IMR-90 (cell line): ENCODE results near the gene ANK2. TPM values are rescaled to one million over a fixed set of nuclear protein-coding genes. Genes with fewer than 3 reads are reported as not detected.

ENCODE experiments used
- ATAC-seq: fragments of 200-7000 bp; cut with Tn5 transposase; 2 replicates; pipeline ENCODE4 v1.9.1; 2020; ENCODE audit warnings: low read depth, mild to moderate bottlenecking, moderate library complexity
- BruUV-seq: library from RNA; stranded (reverse); fragments of 400-500 nt; replicated peaks from 2 replicates; lab custom pipeline; 2021; lab: Mats Ljungman, UMichigan
- CTCF ChIA-PET: fragments of 300-600 bp; formaldehyde crosslinking; extraction: SDS; loops from one replicate; lab custom pipeline; 2021; ENCODE audit warnings: antibody characterized with exemption; lab: Yijun Ruan, JAX
- POLR2A ChIA-PET: fragments of 300-600 bp; sonication (Branson Sonifier 250); formaldehyde crosslinking; loops from one replicate; lab custom pipeline; 2022; ENCODE audit warnings: antibody characterized with exemption; ENCODE audit not compliant: unreplicated experiment; lab: Charles Lee
- DNase-seq: peaks from one replicate; pipeline ENCODE4 v3.0.0; 2013
- H2AFZ ChIP-seq: replicated peaks from 2 replicates; pipeline ENCODE3; 2013; ENCODE audit warnings: low read length, mild to moderate bottlenecking; ENCODE audit not compliant: poor library complexity
- H2AK5ac ChIP-seq: 2 replicates; pipeline ENCODE4 v1.6.1; 2013; ENCODE audit warnings: low read depth, low read length, inconsistent platforms
- H2AK9ac ChIP-seq: replicated peaks from 2 replicates; pipeline ENCODE3; 2013; ENCODE audit warnings: mild to moderate bottlenecking, low read depth, low read length, moderate library complexity; ENCODE audit not compliant: poor library complexity
- H2BK120ac ChIP-seq: 2 replicates; pipeline ENCODE4 v1.6.1; 2013; ENCODE audit warnings: low read depth, low read length, inconsistent platforms
- H2BK15ac ChIP-seq: 3 replicates; pipeline ENCODE4 v1.6.1; 2013; ENCODE audit warnings: low read depth, low read length, inconsistent platforms
- H2BK20ac ChIP-seq: 2 replicates; pipeline ENCODE4 v1.6.1; 2013; ENCODE audit warnings: low read depth, mild to moderate bottlenecking, inconsistent platforms, low read length, moderate library complexity
- H2BK5ac ChIP-seq: 2 replicates; pipeline ENCODE4 v1.6.1; 2013; ENCODE audit warnings: mild to moderate bottlenecking, low read depth, low read length, inconsistent platforms; ENCODE audit not compliant: poor library complexity, severe bottlenecking
- H3K14ac ChIP-seq: replicated peaks from 2 replicates; pipeline ENCODE4 v1.6.1; 2013; ENCODE audit warnings: low read depth, low read length, inconsistent platforms
- H3K18ac ChIP-seq: 2 replicates; pipeline ENCODE4 v1.6.1; 2013; ENCODE audit warnings: low read depth, low read length, control low read depth
- H3K23ac ChIP-seq: 2 replicates; pipeline ENCODE4 v1.6.1; 2013; ENCODE audit warnings: low read depth, low read length, inconsistent platforms
- H3K27ac ChIP-seq: 2 replicates; pipeline ENCODE4 v1.5.1; 2013; ENCODE audit warnings: mild to moderate bottlenecking, control low read depth, low read length; ENCODE audit not compliant: insufficient read depth
- H3K27me3 ChIP-seq: 2 replicates; pipeline ENCODE4 v1.6.1; 2013; ENCODE audit warnings: low read length; ENCODE audit not compliant: control insufficient read depth, insufficient read depth
- H3K36me3 ChIP-seq: 2 replicates; pipeline ENCODE4 v1.6.1; 2013; ENCODE audit warnings: low read length, mixed read lengths; ENCODE audit not compliant: control insufficient read depth, insufficient read depth
- H3K4ac ChIP-seq: 2 replicates; pipeline ENCODE4 v1.6.1; 2013; ENCODE audit warnings: low read depth, low read length, inconsistent platforms
- H3K4me1 ChIP-seq: 2 replicates; pipeline ENCODE4 v1.6.1; 2013; ENCODE audit warnings: low read length, mixed read lengths; ENCODE audit not compliant: control insufficient read depth, insufficient read depth
- H3K4me2 ChIP-seq: 2 replicates; pipeline ENCODE4 v1.6.1; 2013; ENCODE audit warnings: low read depth, mild to moderate bottlenecking, control low read depth, low read length, moderate library complexity
- H3K4me3 ChIP-seq: 2 replicates; pipeline ENCODE4 v1.5.1; 2013; ENCODE audit warnings: low read depth, mild to moderate bottlenecking, control low read depth, low read length, moderate library complexity; ENCODE audit not compliant: insufficient read depth
- H3K56ac ChIP-seq: 2 replicates; pipeline ENCODE4 v1.6.1; 2013; ENCODE audit warnings: low read length, inconsistent platforms; ENCODE audit not compliant: insufficient read depth; ENCODE audit errors: extremely low read depth
- H3K79me1 ChIP-seq, 2 experiments: 2 replicates each; pipeline ENCODE4 v1.6.1; 2013; ENCODE audit warnings: low read length in 2 of 2, inconsistent platforms in 1 of 2, low read depth in 1 of 2
- H3K9ac ChIP-seq: 2 replicates; pipeline ENCODE4 v1.6.1; 2013; ENCODE audit warnings: low read depth, low read length, control low read depth
- H3K9me1 ChIP-seq: 2 replicates; pipeline ENCODE4 v1.6.1; 2013; ENCODE audit warnings: low read length, inconsistent platforms; ENCODE audit not compliant: insufficient read depth
- H3K9me3 ChIP-seq: 2 replicates; pipeline ENCODE4 v1.6.1; 2013; ENCODE audit warnings: low read length; ENCODE audit not compliant: control insufficient read depth, insufficient read depth
- H4K20me1 ChIP-seq: 2 replicates; pipeline ENCODE4 v1.6.1; 2013; ENCODE audit warnings: low read length, inconsistent platforms; ENCODE audit not compliant: insufficient read depth
- H4K5ac ChIP-seq: 2 replicates; pipeline ENCODE4 v1.6.1; 2013; ENCODE audit warnings: mild to moderate bottlenecking, low read depth, low read length, control low read depth
- H4K8ac ChIP-seq, 2 experiments: 2 replicates each; pipeline ENCODE4 v1.6.1; 2013; ENCODE audit warnings: low read depth in 2 of 2, low read length in 2 of 2, control low read depth in 1 of 2, inconsistent platforms in 1 of 2
- H4K91ac ChIP-seq: 2 replicates; pipeline ENCODE4 v1.6.1; 2013; ENCODE audit warnings: low read depth, low read length, inconsistent platforms; ENCODE audit not compliant: insufficient read depth
- BHLHE40 ChIP-seq: fragments of 150-350 bp; IDR thresholded peaks from 2 replicates; pipeline ENCODE4 v1.6.1; 2016; ENCODE audit warnings: mild to moderate bottlenecking, low read depth, low read length
- CEBPB ChIP-seq: IDR thresholded peaks from 2 replicates; pipeline ENCODE4 v1.6.1; 2012; ENCODE audit warnings: low read depth, low read length, improper control_type of control experiment
- CHD1 ChIP-seq: IDR thresholded peaks from 2 replicates; pipeline ENCODE4 v1.6.1; 2012; ENCODE audit warnings: low read depth, low read length, improper control_type of control experiment
- FOS ChIP-seq: fragments of 150-350 bp; IDR thresholded peaks from 2 replicates; pipeline ENCODE4 v1.6.1; 2016; ENCODE audit warnings: low read depth, low read length
- MAFK ChIP-seq: IDR thresholded peaks from 2 replicates; pipeline ENCODE4 v1.6.1; 2012; ENCODE audit warnings: low read depth, low read length, improper control_type of control experiment
- MAZ ChIP-seq: IDR thresholded peaks from 2 replicates; pipeline ENCODE4 v1.6.1; 2012; ENCODE audit warnings: low read depth, mild to moderate bottlenecking, low read length, improper control_type of control experiment, moderate library complexity, borderline replicate concordance
- MXI1 ChIP-seq: IDR thresholded peaks from 2 replicates; pipeline ENCODE4 v1.6.1; 2012; ENCODE audit warnings: low read depth, mild to moderate bottlenecking, low read length, moderate library complexity, borderline replicate concordance
- NFE2L2 ChIP-seq: fragments of 150-350 bp; IDR thresholded peaks from 2 replicates; pipeline ENCODE4 v1.6.1; 2016; ENCODE audit warnings: low read depth, mild to moderate bottlenecking, low read length
- POLR2A ChIP-seq: IDR thresholded peaks from 2 replicates; pipeline ENCODE4 v1.6.1; 2012; ENCODE audit warnings: mild to moderate bottlenecking, low read depth, low read length
- RAD21 ChIP-seq: IDR thresholded peaks from 2 replicates; pipeline ENCODE4 v1.6.1; 2012; ENCODE audit warnings: low read length, improper control_type of control experiment
- RCOR1 ChIP-seq: IDR thresholded peaks from 2 replicates; pipeline ENCODE4 v1.6.1; 2012; ENCODE audit warnings: mild to moderate bottlenecking, low read length, improper control_type of control experiment; ENCODE audit not compliant: insufficient replicate concordance
- SMC3 ChIP-seq: fragments of 150-350 bp; IDR thresholded peaks from 2 replicates; pipeline ENCODE4 v1.6.1; 2016; ENCODE audit warnings: low read depth, mild to moderate bottlenecking, antibody characterized with exemption, low read length, moderate library complexity
- USF2 ChIP-seq: fragments of 150-350 bp; IDR thresholded peaks from 2 replicates; pipeline ENCODE4 v1.6.1; 2017; ENCODE audit warnings: mild to moderate bottlenecking, antibody characterized with exemption, low read length, low read depth
- WGBS, 2 experiments: methylation state at CpG; one replicate each; pipeline versions ENCODE4 v1.1.5 to v1.1.7; 2013; ENCODE audit warnings: missing lambda C conversion rate in 2 of 2; ENCODE audit not compliant: insufficient read length in 1 of 2; ENCODE audit errors: extremely low coverage in 2 of 2; 5-methylcytosine and 5-hydroxymethylcytosine counted together
- dilution Hi-C: fragments of 300-500 bp; cut with HindIII; formaldehyde crosslinking; loops from one replicate; pipeline ENCODE4 v1.14.3; 2018; ENCODE audit warnings: low sequenced_read_pairs; ENCODE audit not compliant: unreplicated experiment
- in situ Hi-C: fragments of 300-500 bp; cut with MboI; formaldehyde crosslinking; loops from 3 replicates; pipeline ENCODE4 v1.14.3; 2019; ENCODE audit warnings: low sequenced_read_pairs, inconsistent platforms, mixed read lengths
- intact Hi-C: fragments of 100-400 bp; cut with micrococcal nuclease; formaldehyde crosslinking; loops from 2 replicates; pipeline ENCODE4 v1.10.0; 2022
- polyA plus RNA-seq, 3 experiments: library from polyadenylated mRNA; depleted of rRNA; stranded (reverse); fragments of >200 nt; gene quantifications; 2 replicates each; pipeline ENCODE4 v1.2.3, GENCODE V29; 2012; ENCODE audit warnings: low replicate concordance in 1 of 3
- total RNA-seq: library from RNA; depleted of rRNA; stranded (reverse); fragments of >200 nt; gene quantifications from 2 replicates; pipeline ENCODE4 v1.2.3, GENCODE V29; 2012
- TF ChIP-seq, protein P1 (sequence below): conservative IDR thresholded peaks from 2 replicates; pipeline ENCODE4 v1.5.1; 2012; ENCODE audit warnings: mild to moderate bottlenecking, low read depth, low read length, improper control_type of control experiment
- TF ChIP-seq, protein P2 (sequence below): fragments of 150-350 bp; IDR thresholded peaks from 2 replicates; pipeline ENCODE4 v1.6.1; 2016; ENCODE audit warnings: low read depth, mild to moderate bottlenecking, low read length, moderate library complexity, borderline replicate concordance

ANK2 gene
- total and polyA plus RNA-seq, 2 of the 4 experiments (the other 2 are of a cell fraction): 0.82 to 6.6 TPM

DNA sequence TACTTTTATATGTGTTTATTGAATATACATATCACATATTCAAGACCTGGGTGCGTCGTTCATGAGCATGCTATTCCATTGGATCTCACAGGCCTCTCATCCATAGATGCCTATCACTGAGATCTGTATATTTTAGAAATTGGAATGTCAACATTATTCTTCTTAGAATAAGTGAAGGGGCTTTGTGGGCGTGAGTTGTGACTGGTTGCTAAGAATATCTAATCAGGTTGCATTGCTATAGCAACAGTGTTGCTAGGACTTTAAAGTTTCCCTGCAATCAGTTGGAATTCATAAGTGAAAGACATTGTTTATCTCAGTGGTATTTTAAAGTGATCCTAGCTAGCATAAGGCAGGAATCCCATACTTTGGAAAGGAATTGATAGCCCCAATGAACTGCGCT is 36.7 kb upstream of the ANK2 start:
- Histone ChIP-seq H4K8ac (no peak overlapping the region), H4K5ac (no peak overlapping the region), H3K4me2 (no peak overlapping the region), H3K4me3 (no peak overlapping the region), H4K91ac (no peak overlapping the region), H4K20me1 (no peaks in the 10 kb centered on the region), H3K36me3 (no peaks in the 10 kb centered on the region), H2BK5ac (no peak overlapping the region), H2AK9ac (no peak overlapping the region), H2AK5ac (no peak overlapping the region), H3K9ac (no peak overlapping the region), H2BK120ac (no peak overlapping the region), H3K14ac (no peak overlapping the region), H3K79me1 (no peaks in the 10 kb centered on the region), H3K9me3 (no peaks in the 10 kb centered on the region), H2BK15ac (no peak overlapping the region), H3K27me3 (no peaks in the 10 kb centered on the region), H3K9me1 (no peaks in the 10 kb centered on the region), H3K4ac (no peak overlapping the region), H3K27ac (no peak overlapping the region), H3K18ac (no peak overlapping the region), H3K23ac (no peak overlapping the region), H3K4me1 (no peaks in the 10 kb centered on the region), H2AFZ (no peak overlapping the region), H2BK20ac (no peak overlapping the region), H3K56ac (no peak overlapping the region)
- ATAC-seq (no peak; the same call in none of the 2 replicates), DNase-seq (no peak)
- no TSS peak for BruUV-seq
- POLR2A ChIA-PET: no interaction called here
- no peak for TF ChIP-seq CEBPB
- no peak for TF ChIP-seq NFE2L2
- TF ChIP-seq, protein P1, sequence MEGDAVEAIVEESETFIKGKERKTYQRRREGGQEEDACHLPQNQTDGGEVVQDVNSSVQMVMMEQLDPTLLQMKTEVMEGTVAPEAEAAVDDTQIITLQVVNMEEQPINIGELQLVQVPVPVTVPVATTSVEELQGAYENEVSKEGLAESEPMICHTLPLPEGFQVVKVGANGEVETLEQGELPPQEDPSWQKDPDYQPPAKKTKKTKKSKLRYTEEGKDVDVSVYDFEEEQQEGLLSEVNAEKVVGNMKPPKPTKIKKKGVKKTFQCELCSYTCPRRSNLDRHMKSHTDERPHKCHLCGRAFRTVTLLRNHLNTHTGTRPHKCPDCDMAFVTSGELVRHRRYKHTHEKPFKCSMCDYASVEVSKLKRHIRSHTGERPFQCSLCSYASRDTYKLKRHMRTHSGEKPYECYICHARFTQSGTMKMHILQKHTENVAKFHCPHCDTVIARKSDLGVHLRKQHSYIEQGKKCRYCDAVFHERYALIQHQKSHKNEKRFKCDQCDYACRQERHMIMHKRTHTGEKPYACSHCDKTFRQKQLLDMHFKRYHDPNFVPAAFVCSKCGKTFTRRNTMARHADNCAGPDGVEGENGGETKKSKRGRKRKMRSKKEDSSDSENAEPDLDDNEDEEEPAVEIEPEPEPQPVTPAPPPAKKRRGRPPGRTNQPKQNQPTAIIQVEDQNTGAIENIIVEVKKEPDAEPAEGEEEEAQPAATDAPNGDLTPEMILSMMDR: no peak
- TF ChIP-seq SMC3: no peak
- TF ChIP-seq RAD21: no peak
- TF ChIP-seq MAFK: no peak
- no peak for TF ChIP-seq CHD1
- no peak for TF ChIP-seq RCOR1
- no peak for TF ChIP-seq MXI1
- no peak for TF ChIP-seq USF2
- no peak for TF ChIP-seq POLR2A
- no peak for TF ChIP-seq BHLHE40
- TF ChIP-seq, protein P2, sequence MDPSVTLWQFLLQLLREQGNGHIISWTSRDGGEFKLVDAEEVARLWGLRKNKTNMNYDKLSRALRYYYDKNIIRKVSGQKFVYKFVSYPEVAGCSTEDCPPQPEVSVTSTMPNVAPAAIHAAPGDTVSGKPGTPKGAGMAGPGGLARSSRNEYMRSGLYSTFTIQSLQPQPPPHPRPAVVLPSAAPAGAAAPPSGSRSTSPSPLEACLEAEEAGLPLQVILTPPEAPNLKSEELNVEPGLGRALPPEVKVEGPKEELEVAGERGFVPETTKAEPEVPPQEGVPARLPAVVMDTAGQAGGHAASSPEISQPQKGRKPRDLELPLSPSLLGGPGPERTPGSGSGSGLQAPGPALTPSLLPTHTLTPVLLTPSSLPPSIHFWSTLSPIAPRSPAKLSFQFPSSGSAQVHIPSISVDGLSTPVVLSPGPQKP: no peak
- no peak for TF ChIP-seq MAZ
- TF ChIP-seq FOS: no peak
- dilution Hi-C loops: no loop called here
- WGBS, 2 experiments: no CpG with 5 or more reads among the region's 4 CpGs
- in situ Hi-C loops: no loop called here
- CTCF ChIA-PET: interaction anchor here (0.6 kb wide), 1 partner anchor 88 kb away, joined by 4 read pairs; no protein-coding TSS in a partner anchor
- intact Hi-C loops: no loop called here
